ENCODE measurements around the gene DEFB124. TPM values are rescaled to one million over a fixed set of nuclear protein-coding genes. Genes with fewer than 3 reads are reported as not detected.
A peak's percentile ranks its signal among the peaks of the same experiment; 100 is the strongest.
"Not testable (repeated sequence)": the region's sequence is repeated elsewhere in the genome, so short reads cannot be mapped to it uniquely, and the experiment has no call there.

DEFB124 gene
- total RNA-seq, 2 donors from 2014 or later, result not detected

DNA sequence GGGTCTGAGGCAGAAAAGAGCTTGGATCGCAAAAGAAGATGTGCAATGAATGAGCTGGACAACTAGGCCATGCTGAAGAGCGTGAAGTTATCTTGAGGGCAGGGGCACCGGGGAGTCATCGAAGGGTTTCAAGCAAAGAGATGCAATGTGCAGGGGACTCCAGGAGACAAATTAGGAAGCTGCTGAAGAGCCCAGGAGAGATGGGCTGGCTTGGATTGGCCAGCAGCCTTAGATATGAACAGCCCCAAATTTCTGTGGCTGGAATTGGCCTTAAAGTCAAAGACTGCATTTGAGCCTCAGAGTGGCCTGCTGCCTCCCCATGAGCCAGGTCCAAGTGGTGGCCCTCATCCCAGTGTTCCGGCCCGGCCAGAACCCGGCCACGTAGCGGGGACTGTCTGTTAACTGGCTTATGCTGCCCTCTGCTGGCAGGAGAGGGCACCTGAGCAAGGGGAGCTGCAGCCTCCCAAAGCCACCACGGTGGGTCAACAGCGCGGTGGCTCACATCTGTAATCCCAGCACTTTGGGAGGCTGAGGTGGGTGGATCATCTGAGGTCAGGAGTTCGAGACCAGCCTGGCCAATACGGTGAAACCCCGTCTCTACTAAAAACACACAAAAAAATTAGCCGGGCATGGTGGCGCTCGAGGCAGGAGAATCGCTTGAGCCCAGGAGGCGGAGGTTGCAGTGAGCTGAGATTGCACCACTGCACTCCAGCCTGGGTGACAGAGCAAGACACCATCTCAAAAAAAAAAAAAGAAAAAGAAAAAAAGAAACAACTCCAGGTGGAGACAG, 28.2 kb upstream of the DEFB124 start:
- peak; percentile 87 to 91 for ATAC-seq
- not testable (repeated sequence) for H3K9me3 Mint-ChIP-seq; H3K27ac Mint-ChIP-seq; H3K4me3 Mint-ChIP-seq; H3K4me1 Mint-ChIP-seq (ENCODE audit: low read depth in 2 of 2); H3K36me3 Mint-ChIP-seq
- DNase-seq (ENCODE audit: low spot score), result peak; percentile 77
- peaks cover 12 to 16% of the 10 kb centered on the region in 2 donors for H3K27me3 Mint-ChIP-seq

- Mint-ChIP-seq H3K9me3 (no peaks in the 10 kb centered on the region), H3K36me3 (no peaks in the 10 kb centered on the region), H3K27ac (no peak overlapping the region), H3K27me3 (peaks cover 17 to 25% of the 10 kb centered on the region in 2 donors), H3K4me1 (ENCODE audit: low read depth in 2 of 2) (peaks cover 6 to 7% of the 10 kb centered on the region in 2 donors), H3K4me3 (no peak overlapping the region)
- ATAC-seq (no peak), DNase-seq (ENCODE audit: low spot score) (no peak)
These were observed 25.6 kb upstream of the DEFB124 start for GRCh38 chr20:31500527-31500926.

DNA sequence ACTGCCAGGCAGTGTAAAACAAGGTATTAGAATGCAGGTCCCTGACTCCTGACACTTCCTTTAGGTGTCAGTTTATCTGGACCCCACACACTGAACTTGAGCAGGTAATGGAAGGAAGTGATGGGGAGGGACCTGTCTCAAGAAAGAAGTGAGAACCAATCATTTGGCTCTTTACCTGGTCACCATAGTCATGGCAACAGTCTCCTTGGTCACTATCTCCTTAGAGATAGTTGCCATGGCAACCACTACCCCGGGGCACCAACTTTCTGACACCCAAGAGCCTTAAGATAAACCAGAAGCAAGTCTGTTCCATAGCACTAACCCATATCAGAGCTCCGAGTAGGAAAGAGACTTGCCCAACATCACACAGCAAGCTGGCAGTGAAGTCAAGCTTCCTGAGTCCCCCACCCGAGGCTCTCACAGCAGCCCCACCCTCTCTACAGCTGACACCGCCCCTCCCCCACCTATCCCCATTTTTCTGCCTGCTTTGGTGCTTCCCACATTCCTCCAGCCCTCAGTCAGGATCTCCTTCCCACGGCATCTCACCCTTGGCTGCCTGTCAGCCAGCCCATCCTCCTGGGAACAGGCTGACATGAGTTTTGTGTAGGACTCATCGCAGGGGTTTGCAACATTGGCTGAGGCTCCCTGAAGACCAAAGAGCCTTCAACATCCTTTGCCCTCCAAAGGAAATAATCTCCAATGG, 23.1 kb upstream of the DEFB124 start:
- no peaks in the 10 kb centered on the region for H3K9me3 Mint-ChIP-seq
- peaks cover 16 to 20% of the 10 kb centered on the region in 2 donors for H3K27me3 Mint-ChIP-seq
- H3K4me1 Mint-ChIP-seq (ENCODE audit: low read depth in 2 of 2), result peaks cover 0 to 3% of the 10 kb centered on the region in 2 donors
- ATAC-seq (no peak), DNase-seq (ENCODE audit: low spot score) (no peak)
- no peak overlapping the region for H3K27ac Mint-ChIP-seq
- H3K4me3 Mint-ChIP-seq, result no peak overlapping the region
- no peaks in the 10 kb centered on the region for H3K36me3 Mint-ChIP-seq

GRCh38 chr20:31496761-31497295, 21.9 kb upstream of the DEFB124 start:
- no peak overlapping the region for H3K27ac Mint-ChIP-seq
- ATAC-seq, result no peak
- peaks cover 16 to 20% of the 10 kb centered on the region in 2 donors for H3K27me3 Mint-ChIP-seq
- H3K36me3 Mint-ChIP-seq, result no peaks in the 10 kb centered on the region
- DNase-seq (ENCODE audit: low spot score), result no peak
- H3K4me3 Mint-ChIP-seq, result no peak overlapping the region
- H3K4me1 Mint-ChIP-seq (ENCODE audit: low read depth in 2 of 2), result no peaks in the 10 kb centered on the region
- H3K9me3 Mint-ChIP-seq, result no peaks in the 10 kb centered on the region

GRCh38 chr20:31494131-31494530, 19.2 kb upstream of the DEFB124 start:
- no peaks in the 10 kb centered on the region for H3K9me3 Mint-ChIP-seq
- no peak overlapping the region for H3K4me3 Mint-ChIP-seq
- peaks cover 0 to 3% of the 10 kb centered on the region in 2 donors for H3K4me1 Mint-ChIP-seq (ENCODE audit: low read depth in 2 of 2)
- ATAC-seq, result no peak
- H3K27me3 Mint-ChIP-seq, result peaks cover 16 to 20% of the 10 kb centered on the region in 2 donors
- H3K27ac Mint-ChIP-seq, result no peak overlapping the region
- DNase-seq (ENCODE audit: low spot score), result no peak
- H3K36me3 Mint-ChIP-seq, result no peaks in the 10 kb centered on the region

DNA sequence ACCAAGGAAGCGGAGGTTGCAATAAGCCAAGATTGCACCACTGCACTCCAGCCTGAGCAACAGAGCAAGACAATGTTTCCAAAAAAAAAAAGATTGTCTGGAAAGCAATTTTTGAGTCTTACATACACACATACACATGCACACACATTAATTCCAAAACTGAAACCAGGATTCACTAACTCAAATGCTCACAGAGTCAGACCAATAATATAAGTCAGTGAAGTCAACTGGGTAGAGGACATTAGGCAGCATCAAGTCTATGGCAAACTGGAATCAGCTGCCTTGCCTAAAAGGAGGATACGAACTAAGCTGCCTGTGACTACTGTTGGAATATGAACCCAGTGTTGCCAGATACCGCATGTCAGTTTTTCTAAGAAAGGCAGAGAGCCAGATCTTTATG, 15.8 kb upstream of the DEFB124 start:
- Mint-ChIP-seq H3K27ac (no peak overlapping the region), H3K27me3 (peaks cover 17 to 22% of the 10 kb centered on the region in 2 donors), H3K36me3 (no peaks in the 10 kb centered on the region), H3K4me3 (no peak overlapping the region), H3K9me3 (no peaks in the 10 kb centered on the region), H3K4me1 (ENCODE audit: low read depth in 2 of 2) (peaks cover 0 to 3% of the 10 kb centered on the region in 2 donors)
- ATAC-seq (no peak), DNase-seq (ENCODE audit: low spot score) (no peak)

- H3K4me3 Mint-ChIP-seq, result no peak overlapping the region
- H3K27ac Mint-ChIP-seq, result no peak overlapping the region
- peaks cover 0 to 5% of the 10 kb centered on the region in 2 donors for H3K4me1 Mint-ChIP-seq (ENCODE audit: low read depth in 2 of 2)
- peaks cover 7 to 23% of the 10 kb centered on the region in 2 donors for H3K27me3 Mint-ChIP-seq
- H3K9me3 Mint-ChIP-seq, result no peaks in the 10 kb centered on the region
- ATAC-seq (no peak), DNase-seq (ENCODE audit: low spot score) (no peak)
- H3K36me3 Mint-ChIP-seq, result no peaks in the 10 kb centered on the region
These were observed 14.2 kb upstream of the DEFB124 start for GRCh38 chr20:31489152-31489551.

GRCh38 chr20:31488115-31488514, 13.2 kb upstream of the DEFB124 start:
- ATAC-seq (no peak), DNase-seq (ENCODE audit: low spot score) (no peak)
- Mint-ChIP-seq H3K9me3 (no peaks in the 10 kb centered on the region), H3K36me3 (no peaks in the 10 kb centered on the region), H3K4me1 (ENCODE audit: low read depth in 2 of 2) (peaks cover 0 to 5% of the 10 kb centered on the region in 2 donors), H3K4me3 (no peak overlapping the region), H3K27me3 (peaks cover 7 to 20% of the 10 kb centered on the region in 2 donors), H3K27ac (no peak overlapping the region)

- Mint-ChIP-seq H3K36me3 (no peaks in the 10 kb centered on the region), H3K4me1 (ENCODE audit: low read depth in 2 of 2) (peaks cover 0 to 5% of the 10 kb centered on the region in 2 donors)
- no peak for ATAC-seq
These were observed 10.8 kb upstream of the DEFB124 start for GRCh38 chr20:31485450-31486339.

GRCh38 chr20:31484001-31484400, 9.1 kb upstream of the DEFB124 start:
- Mint-ChIP-seq H3K27ac (no peak overlapping the region), H3K36me3 (no peaks in the 10 kb centered on the region), H3K27me3 (peaks cover 19 to 23% of the 10 kb centered on the region in 2 donors), H3K4me1 (ENCODE audit: low read depth in 2 of 2) (peaks cover 0 to 3% of the 10 kb centered on the region in 2 donors), H3K9me3 (no peaks in the 10 kb centered on the region), H3K4me3 (no peak overlapping the region)
- DNase-seq (ENCODE audit: low spot score) (no peak), ATAC-seq (no peak)

More at GRCh38 chr20:31485450-31486339, 10.8 kb upstream of the DEFB124 start:
- H3K9me3 Mint-ChIP-seq, result no peaks in the 10 kb centered on the region
- no peak overlapping the region for H3K27ac Mint-ChIP-seq
- H3K4me3 Mint-ChIP-seq, result no peak overlapping the region
- peaks cover 19 to 26% of the 10 kb centered on the region in 2 donors for H3K27me3 Mint-ChIP-seq
- no peak for DNase-seq (ENCODE audit: low spot score)

DNA sequence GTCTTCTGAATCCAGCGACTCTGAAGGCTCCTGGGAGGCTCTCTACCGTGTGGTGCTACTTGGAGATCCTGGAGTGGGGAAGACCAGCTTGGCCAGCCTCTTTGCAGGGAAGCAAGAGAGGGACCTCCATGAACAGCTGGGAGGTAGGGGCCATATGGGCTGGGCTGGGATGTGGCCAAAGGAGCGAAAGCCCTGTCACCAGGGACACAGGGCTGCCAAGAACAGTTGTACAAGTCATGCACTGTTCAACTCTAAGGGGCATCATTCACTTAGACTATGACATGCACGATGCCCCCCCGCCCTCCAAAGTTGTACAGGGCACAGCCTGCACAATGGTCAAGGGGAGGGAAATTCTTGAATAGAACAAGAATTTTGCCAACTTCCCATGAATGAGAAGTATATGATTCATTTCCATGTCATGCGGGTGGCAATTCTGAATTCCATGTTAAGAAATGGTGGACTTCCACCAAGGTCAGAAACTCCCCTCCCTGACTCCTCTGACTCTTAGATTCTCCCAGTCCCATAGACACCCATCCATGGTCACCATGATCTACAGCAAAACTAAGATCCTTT, 1.8 kb upstream of the DEFB124 start:
- ATAC-seq (no peak), DNase-seq (ENCODE audit: low spot score) (no peak)
- Mint-ChIP-seq H3K36me3 (no peaks in the 10 kb centered on the region), H3K9me3 (no peaks in the 10 kb centered on the region), H3K4me3 (no peak overlapping the region), H3K27ac (no peak overlapping the region), H3K4me1 (ENCODE audit: low read depth in 2 of 2) (no peaks in the 10 kb centered on the region), H3K27me3 (peaks cover 39 to 42% of the 10 kb centered on the region in 2 donors)

DNA sequence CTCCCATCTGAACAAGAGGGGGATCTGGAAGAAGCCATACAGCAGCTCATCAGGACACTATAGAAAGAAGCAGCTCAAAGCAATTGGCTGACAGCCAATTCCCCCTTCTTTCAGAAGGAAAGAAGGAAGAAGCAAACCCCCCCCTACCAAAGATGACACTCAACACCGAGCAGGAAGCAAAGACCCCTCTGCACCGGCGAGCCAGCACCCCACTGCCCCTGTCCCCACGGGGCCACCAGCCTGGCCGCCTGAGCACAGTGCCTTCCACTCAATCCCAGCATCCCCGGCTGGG, 1.3 kb upstream of the DEFB124 start:
- H3K27me3 Mint-ChIP-seq, result peaks cover 35 to 37% of the 10 kb centered on the region in 2 donors

More for the DNA sequence above, 1.3 kb upstream of the DEFB124 start:
- H3K4me1 Mint-ChIP-seq (ENCODE audit: low read depth in 2 of 2), result no peaks in the 10 kb centered on the region
- no peak overlapping the region for H3K27ac Mint-ChIP-seq
- DNase-seq (ENCODE audit: low spot score), result no peak
- H3K9me3 Mint-ChIP-seq, result no peaks in the 10 kb centered on the region
- H3K4me3 Mint-ChIP-seq, result no peak overlapping the region
- no peak for ATAC-seq
- no peaks in the 10 kb centered on the region for H3K36me3 Mint-ChIP-seq
